Measurements from ENCODE around the gene OR4E2.

Gene OR4E2

GRCh38 chr14:21712036-21712435 lies 58.4 kb downstream of the OR4E2 start:
- peak overlapping the region; percentile 72 for H3K27ac Mint-ChIP-seq
- H3K4me3 Mint-ChIP-seq, result peak overlapping the region; percentile 76
- H3K4me1 Mint-ChIP-seq (ENCODE audit: low read depth), result peaks cover 6% of the 10 kb centered on the region
- H3K9me3 Mint-ChIP-seq (ENCODE audit: low read depth), result peaks cover 6% of the 10 kb centered on the region
- peaks cover 3% of the 10 kb centered on the region for H3K36me3 Mint-ChIP-seq
- peaks cover 23% of the 10 kb centered on the region for H3K27me3 Mint-ChIP-seq

GRCh38 chr14:21714318-21714929 lies 60.8 kb downstream of the OR4E2 start:
- H3K4me3 Mint-ChIP-seq, result peak overlapping the region; percentile 69
- no peaks in the 10 kb centered on the region for H3K36me3 Mint-ChIP-seq
- H3K27ac Mint-ChIP-seq, result peak overlapping the region; percentile 58
- H3K9me3 Mint-ChIP-seq (ENCODE audit: low read depth), result no peaks in the 10 kb centered on the region
- peaks cover 24% of the 10 kb centered on the region for H3K27me3 Mint-ChIP-seq
- peaks cover 6% of the 10 kb centered on the region for H3K4me1 Mint-ChIP-seq (ENCODE audit: low read depth)

All from activated naive CD8-positive, alpha-beta T cell (primary cell).